ENCODE data around the gene SYT9. TPM values are rescaled to one million over a fixed set of nuclear protein-coding genes. Genes with fewer than 3 reads are reported as not detected.

The SYT9 gene
- total and polyA plus RNA-seq, 2 of the 8 experiments (the other 6 are each of a cell fraction or from before 2014, with no cell fraction given): 1.5 to 2.9 TPM

- no peaks in the 10 kb centered on the region for H4K20me1 ChIP-seq (replicated peaks in 1 of 2; ENCODE audit: control insufficient read depth in 1 of 2, insufficient read depth in 2 of 2, low read length in 2 of 2)
- no peaks in the 10 kb centered on the region for H3K79me2 ChIP-seq (ENCODE audit: control insufficient read depth in 1 of 2, insufficient read depth in 2 of 2, low read length in 2 of 2)
- no peak for FAIRE-seq
- no peak overlapping the region for H4K91ac ChIP-seq (replicated peaks; ENCODE audit: insufficient read length, low read length)
- no peak overlapping the region for H3K23ac ChIP-seq (ENCODE audit: insufficient read length)
- no peak overlapping the region for H2AFZ ChIP-seq (ENCODE audit: low read length)
- DNase-seq (ENCODE audit: low read depth in 1 of 2, low spot score in 2 of 2): no peak
- H4K5ac ChIP-seq (ENCODE audit: insufficient read length, low read depth, low read length): no peak overlapping the region
- no peak overlapping the region for H3K14ac ChIP-seq (ENCODE audit: insufficient read length)
- H3K23me2 ChIP-seq (ENCODE audit: low read depth, low read length): no peaks in the 10 kb centered on the region
- H4K8ac ChIP-seq (ENCODE audit: extremely low read depth, insufficient read depth, low read length): no peak overlapping the region
- no peaks in the 10 kb centered on the region; a peak in 1 of 7 replicates for H3K4me1 ChIP-seq (replicated peaks in 1 of 4; ENCODE audit: control insufficient read depth in 3 of 4, insufficient read depth in 4 of 4, low read length in 3 of 4)
- H2BK20ac ChIP-seq (ENCODE audit: low read length): no peak overlapping the region
- H2BK15ac ChIP-seq (ENCODE audit: low read length): no peak overlapping the region
- no peaks in the 10 kb centered on the region for H3K36me3 ChIP-seq (ENCODE audit: control insufficient read depth in 2 of 4, insufficient read depth in 4 of 4, low read length in 3 of 4)
- ChIA-PET POLR2A (ENCODE audit: partially characterized antibody) (no interaction called here), CTCF (ENCODE audit: partially characterized antibody) (interaction anchor here (0.9 to 9.1 kb wide), 15 partner anchors 14 to 347 kb away, joined by 3 to 171 read pairs (median 4); no protein-coding TSS in a partner anchor)
- peaks cover 0 to 1% (median 0%) of the 10 kb centered on the region in 4 experiments; a peak in 3 of 7 replicates for H3K27me3 ChIP-seq (replicated peaks in 1 of 4; ENCODE audit: control insufficient read depth in 3 of 4, extremely low read depth in 1 of 4, insufficient read depth in 3 of 4, low read length in 3 of 4)
- no peak overlapping the region for H3K4ac ChIP-seq (replicated peaks; ENCODE audit: insufficient read length, low read depth, low read length)
- no peaks in the 10 kb centered on the region for H3K9me3 ChIP-seq (ENCODE audit: insufficient read depth in 2 of 2, low read depth in 1 of 2, low read length in 1 of 2)
- 86% methylated on average over 5 of the region's 5 CpGs; no CpG with 5 or more reads in 1 of the 2 experiments for WGBS, 2 experiments (ENCODE audit: extremely low coverage in 1 of 2, insufficient coverage in 1 of 2, insufficient read length in 1 of 2, insufficient replicate concordance in 2 of 2, low coverage in 1 of 2, low lambda C conversion rate in 2 of 2, missing lambda C conversion rate in 1 of 2)
- H2BK5ac ChIP-seq (ENCODE audit: low read depth, low read length): no peak overlapping the region
- H3K4me3 ChIP-seq (ENCODE audit: extremely low read depth in 1 of 4, insufficient read depth in 2 of 4, low read depth in 3 of 4, low read length in 4 of 4): no peak overlapping the region
- no peak overlapping the region for H2BK12ac ChIP-seq (ENCODE audit: low read depth, low read length)
- H3K27ac ChIP-seq (ENCODE audit: low read depth, low read length): no peak overlapping the region
- no peak overlapping the region for H3K56ac ChIP-seq (replicated peaks; ENCODE audit: insufficient read length, low read depth, low read length)
- no peak overlapping the region for H3K4me2 ChIP-seq (ENCODE audit: insufficient read depth in 1 of 2, low read depth in 2 of 2, low read length in 2 of 2)
- no peak overlapping the region for H3K18ac ChIP-seq (ENCODE audit: extremely low read depth, low read length)
- H2AK5ac ChIP-seq (ENCODE audit: low read depth, low read length): no peak overlapping the region
- no peak overlapping the region for H3K9ac ChIP-seq (replicated peaks in 1 of 4; ENCODE audit: extremely low read depth in 1 of 4, low read depth in 3 of 4, low read length in 3 of 4)
- H3K79me1 ChIP-seq (ENCODE audit: low read depth, low read length): no peaks in the 10 kb centered on the region
- no peak overlapping the region for H2BK120ac ChIP-seq (replicated peaks; ENCODE audit: low read depth, low read length)
- TF ChIP-seq SRF (IDR thresholded peaks at IDR 0.05; ENCODE audit: low read depth, low read length): no peak
These were observed 193.9 kb downstream of the SYT9 start for GRCh38 chr11:7445564-7445963.

Data from H1 (cell line).